C4-2B (cell line): ENCODE data around the gene SSBP4.

ENCODE experiments used
- CTCF ChIP-seq: fragments of 450-650 bp; conservative IDR thresholded peaks from 2 replicates; pipeline ENCODE4 v1.5.1; 2017; ENCODE audit warnings: mild to moderate bottlenecking
- ZFX ChIP-seq: fragments of 450-650 bp; IDR thresholded peaks from 2 replicates; pipeline ENCODE4 v1.6.1; 2017

DNA sequence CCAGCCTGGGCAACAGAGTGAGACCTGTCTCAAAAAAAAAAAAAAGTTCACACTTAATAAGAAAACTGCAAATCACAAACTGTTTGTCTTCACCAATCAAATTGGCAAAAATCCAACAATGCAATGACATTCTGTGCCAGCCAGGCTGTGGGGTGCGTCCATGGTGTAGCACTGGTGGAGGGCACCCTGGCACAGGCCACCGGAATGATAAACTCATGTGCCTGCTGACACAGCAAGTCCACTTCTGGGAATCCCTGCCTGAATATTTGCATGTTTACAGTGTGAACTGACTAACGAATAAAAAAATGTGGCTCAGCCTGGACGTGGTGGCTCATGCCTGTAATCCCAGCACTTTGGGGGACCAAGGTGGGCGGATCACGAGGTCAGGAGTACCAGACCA, 20.2 kb upstream of the SSBP4 start:
- no peak for TF ChIP-seq CTCF
- TF ChIP-seq ZFX, result no peak
